HEK293T (cell line): Measurements from ENCODE around the gene DUOXA1.

ENCODE experiments used
- CTCF ChIA-PET: fragments of 350-600 bp; formaldehyde crosslinking; extraction: SDS; loops from one replicate; lab custom pipeline; 2021; ENCODE audit warnings: antibody characterized with exemption, inconsistent platforms; lab: Yijun Ruan, JAX
- POLR2A ChIA-PET: fragments of 350-600 bp; formaldehyde crosslinking; extraction: SDS; loops from one replicate; lab custom pipeline; 2020; ENCODE audit warnings: antibody characterized with exemption, inconsistent platforms; lab: Yijun Ruan, JAX
- DNase-seq: peaks from one replicate; pipeline ENCODE4 v3.0.0; 2012; ENCODE audit warnings: mixed read lengths; ENCODE audit errors: extremely low spot score
- ARNT ChIP-seq: fragments of 450-650 bp; IDR thresholded peaks from 2 replicates; pipeline ENCODE4 v1.6.1; 2017; ENCODE audit warnings: mild to moderate bottlenecking
- BHLHE40 ChIP-seq: fragments of 450-650 bp; IDR thresholded peaks from 2 replicates; pipeline ENCODE4 v1.6.1; 2016; ENCODE audit warnings: mild to moderate bottlenecking, moderate library complexity, borderline replicate concordance
- CTBP1 ChIP-seq: fragments of 450-650 bp; IDR thresholded peaks from 2 replicates; pipeline ENCODE4 v1.6.1; 2016; ENCODE audit warnings: borderline replicate concordance
- ELF4 ChIP-seq: fragments of 450-650 bp; IDR thresholded peaks from 2 replicates; pipeline ENCODE4 v1.6.1; 2017; ENCODE audit warnings: antibody characterized with exemption
- FOXA1 ChIP-seq: fragments of 450-650 bp; IDR thresholded peaks from 2 replicates; pipeline ENCODE4 v1.6.1; 2016; ENCODE audit warnings: mild to moderate bottlenecking
- FOXK2 ChIP-seq: fragments of 450-650 bp; IDR thresholded peaks from 2 replicates; pipeline ENCODE4 v1.6.1; 2016; ENCODE audit warnings: mild to moderate bottlenecking
- FOXM1 ChIP-seq: fragments of 450-650 bp; IDR thresholded peaks from 2 replicates; pipeline ENCODE4 v1.6.1; 2017; ENCODE audit warnings: mild to moderate bottlenecking, borderline replicate concordance
- HDGF ChIP-seq: fragments of 450-650 bp; IDR thresholded peaks from 2 replicates; pipeline ENCODE4 v1.6.1; 2017; ENCODE audit warnings: antibody characterized with exemption, borderline replicate concordance
- L3MBTL2 ChIP-seq: fragments of 450-650 bp; conservative IDR thresholded peaks from 2 replicates; pipeline ENCODE4 v1.6.1; 2016; ENCODE audit warnings: mild to moderate bottlenecking
- LEF1 ChIP-seq: fragments of 450-650 bp; IDR thresholded peaks from 2 replicates; pipeline ENCODE4 v1.6.1; 2017; ENCODE audit warnings: mild to moderate bottlenecking, borderline replicate concordance
- NFRKB ChIP-seq: fragments of 450-650 bp; IDR thresholded peaks from 2 replicates; pipeline ENCODE4 v1.6.1; 2016; ENCODE audit warnings: mild to moderate bottlenecking, moderate library complexity
- PKNOX1 ChIP-seq: fragments of 450-650 bp; IDR thresholded peaks from 2 replicates; pipeline ENCODE4 v1.6.1; 2016
- SP1 ChIP-seq: fragments of 450-650 bp; IDR thresholded peaks from 2 replicates; pipeline ENCODE4 v1.6.1; 2017
- SUZ12 ChIP-seq: fragments of 450-650 bp; IDR thresholded peaks from 2 replicates; pipeline ENCODE4 v1.6.1; 2016; ENCODE audit warnings: mild to moderate bottlenecking
- TARDBP ChIP-seq: fragments of 450-650 bp; IDR thresholded peaks from 2 replicates; pipeline ENCODE4 v1.6.1; 2016
- ZNF384 ChIP-seq: fragments of 450-650 bp; IDR thresholded peaks from 2 replicates; pipeline ENCODE4 v1.6.1; 2016

Gene DUOXA1

GRCh38 chr15:45129651-45130129 lies at the start of gene DUOXA1, which contains the start of gene DUOX1:
DUOXA1 (minus strand) TSS chr15:45129879; CDS start chr15:45123014, 6,865 bp downstream.
DUOX1 (plus strand) TSS chr15:45129994; CDS start chr15:45131967, 1,973 bp downstream.
- POLR2A ChIA-PET, result no interaction called here

GRCh38 chr15:45177285-45177684 lies 47.6 kb upstream of the DUOXA1 start:
- no peak for DNase-seq
- ChIA-PET POLR2A (no interaction called here), CTCF (interaction anchor here (1.2 kb wide), 1 partner anchor 9 kb away, joined by 4 read pairs; no protein-coding TSS in a partner anchor)
- no peak for TF ChIP-seq LEF1

More at GRCh38 chr15:45129651-45130129, at the start of gene DUOXA1, which contains the start of gene DUOX1:
- no peak for DNase-seq
- TF ChIP-seq PKNOX1, result no peak
- TF ChIP-seq HDGF, result no peak
- TF ChIP-seq FOXA1, result no peak
- TF ChIP-seq ARNT, result no peak
- no peak for TF ChIP-seq FOXM1
- no peak for TF ChIP-seq TARDBP
- CTCF ChIA-PET, result no interaction called here

DNA sequence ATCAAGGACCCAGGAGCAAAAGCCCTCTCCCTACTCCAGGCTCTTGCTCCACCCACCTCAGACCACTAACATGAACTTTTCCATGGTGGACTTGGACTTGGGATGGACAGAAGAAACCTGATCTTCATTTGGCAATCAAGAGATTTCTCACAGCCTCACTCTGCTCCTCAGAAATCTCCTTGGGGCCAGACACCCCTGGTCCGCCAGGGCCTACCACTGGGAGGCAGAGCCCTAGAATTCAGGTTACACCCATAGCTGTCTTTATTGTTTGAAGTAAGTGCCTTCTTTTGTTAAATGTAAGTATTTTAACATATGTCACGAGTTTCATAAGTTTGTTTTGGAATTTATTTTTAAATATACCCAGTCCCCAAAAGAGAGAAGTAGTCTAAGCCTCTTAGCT lies 44.9 kb upstream of the DUOXA1 start:
- no peak for DNase-seq
- ChIA-PET CTCF (no interaction called here), POLR2A (interaction anchor here (1.3 kb wide), 1 partner anchor 13 kb away, joined by 3 read pairs; the partner anchor contains the start of gene SHF)
- TF ChIP-seq NFRKB (no peak), FOXA1 (no peak), TARDBP (no peak), LEF1 (no peak), ARNT (no peak), ELF4 (no peak), BHLHE40 (no peak), PKNOX1 (no peak), CTBP1 (no peak), SUZ12 (no peak), FOXM1 (no peak), HDGF (no peak), L3MBTL2 (no peak), ZNF384 (no peak), SP1 (no peak), FOXK2 (no peak)

GRCh38 chr15:45174069-45174468 lies 44.4 kb upstream of the DUOXA1 start:
- CTCF ChIA-PET, result no interaction called here
- DNase-seq, result no peak
- POLR2A ChIA-PET, result no interaction called here
- no peak for TF ChIP-seq L3MBTL2
- no peak for TF ChIP-seq ARNT
- no peak for TF ChIP-seq SP1
- TF ChIP-seq FOXA1, result no peak
- no peak for TF ChIP-seq BHLHE40
- no peak for TF ChIP-seq SUZ12
- no peak for TF ChIP-seq PKNOX1
- no peak for TF ChIP-seq LEF1
- no peak for TF ChIP-seq FOXK2
- no peak for TF ChIP-seq FOXM1
- TF ChIP-seq NFRKB, result no peak
- TF ChIP-seq HDGF, result no peak
- no peak for TF ChIP-seq ZNF384
- no peak for TF ChIP-seq ELF4
- TF ChIP-seq CTBP1, result no peak
- no peak for TF ChIP-seq TARDBP

DNA sequence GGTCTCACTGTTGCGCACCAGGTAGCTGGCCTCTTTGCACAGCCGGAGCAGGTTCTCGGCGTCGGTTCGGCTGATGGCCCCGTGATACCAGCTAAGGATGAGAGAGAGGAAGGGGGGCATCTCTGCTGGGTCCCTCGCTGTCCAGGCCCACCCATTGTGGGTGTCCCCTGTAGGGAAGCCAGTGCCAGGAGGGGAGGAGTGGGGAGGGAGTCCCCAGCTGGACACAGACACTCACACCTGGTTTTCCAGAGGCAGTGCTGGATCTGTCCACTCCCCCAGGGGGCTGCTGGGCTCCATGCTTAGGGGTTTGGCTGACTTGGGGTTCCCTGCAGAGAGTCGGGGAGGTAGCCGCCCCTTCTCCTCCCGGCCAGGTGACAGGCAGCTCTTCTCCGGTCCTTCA lies 42.2 kb upstream of the DUOXA1 start:
- no peak for DNase-seq
- CTCF ChIA-PET, result no interaction called here
- POLR2A ChIA-PET, result interaction anchor here (0.7 to 0.9 kb wide), 2 partner anchors 8 to 16 kb away, joined by 3 read pairs; partner anchors contain the start of gene SHF
- TF ChIP-seq L3MBTL2, result no peak
- TF ChIP-seq FOXK2, result no peak
- no peak for TF ChIP-seq FOXA1

DNA sequence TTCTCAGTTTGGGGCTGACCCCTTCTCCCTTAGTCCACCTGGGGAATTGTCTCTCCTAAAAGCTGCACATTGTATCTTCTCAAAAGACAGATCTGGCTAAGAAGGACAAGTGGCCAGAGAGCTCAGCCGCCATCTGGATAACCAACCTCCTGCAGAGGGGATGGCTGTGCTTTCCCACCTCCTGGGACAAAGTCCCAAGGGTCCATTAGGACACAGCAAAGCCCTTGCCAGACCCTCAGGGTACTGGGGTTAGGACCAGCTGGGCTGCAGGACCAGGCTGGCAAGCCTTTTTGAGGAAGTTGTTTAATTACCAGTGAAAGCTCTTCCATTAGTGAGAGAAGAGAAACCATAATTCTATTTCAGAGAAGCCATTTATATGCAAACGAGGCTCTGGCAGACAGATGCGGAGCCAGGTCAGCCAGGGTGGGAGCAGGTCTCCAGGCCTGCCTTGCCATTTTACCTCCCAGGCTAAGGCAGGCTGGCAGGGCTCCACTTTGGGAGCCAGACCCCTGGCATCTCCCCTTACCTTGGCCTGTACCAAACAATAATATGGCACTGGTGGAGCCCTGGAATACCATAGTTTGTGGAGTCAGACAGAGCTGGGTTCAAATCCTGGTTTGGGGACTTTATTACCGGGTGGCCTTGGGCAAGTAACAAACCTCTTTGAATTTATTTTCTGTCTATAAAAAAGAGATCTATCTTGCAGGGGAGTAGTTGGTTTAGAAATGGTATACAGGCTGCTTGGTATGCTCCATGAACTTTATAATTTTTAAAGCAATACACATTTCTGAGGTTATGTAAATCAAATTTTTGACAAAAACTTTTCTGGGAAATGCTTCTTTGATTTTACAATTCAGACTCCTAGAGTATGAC lies 40.2 kb upstream of the DUOXA1 start:
- no peak for TF ChIP-seq CTBP1
- TF ChIP-seq PKNOX1, result no peak
- no peak for TF ChIP-seq ZNF384
- TF ChIP-seq FOXK2, result no peak
- TF ChIP-seq FOXA1, result no peak
- TF ChIP-seq ELF4, result no peak
- no peak for TF ChIP-seq LEF1
- no peak for TF ChIP-seq NFRKB
- TF ChIP-seq FOXM1, result no peak
- TF ChIP-seq BHLHE40, result no peak
- TF ChIP-seq ARNT, result no peak
- no peak for TF ChIP-seq HDGF
- no peak for TF ChIP-seq L3MBTL2
- TF ChIP-seq SUZ12, result no peak
- no peak for TF ChIP-seq SP1
- no peak for TF ChIP-seq TARDBP
- DNase-seq, result no peak
- POLR2A ChIA-PET, result interaction anchor here (2.1 kb wide), 1 partner anchor 18 kb away, joined by 5 read pairs; the partner anchor contains the start of gene SHF
- CTCF ChIA-PET, result no interaction called here
